Epithelial cell of esophagus (primary cell): Measurements from ENCODE around the gene MAP1B.

Experiments
- DNase-seq: peaks from one replicate; pipeline ENCODE4 v3.0.0; 2010; ENCODE audit warnings: low read depth
- H3K4me3 ChIP-seq: 2 replicates; pipeline ENCODE4 v1.5.1; 2011; ENCODE audit warnings: mild to moderate bottlenecking, low read length, control low read depth
- CTCF ChIP-seq: IDR thresholded peaks from 2 replicates; pipeline ENCODE4 v1.5.1; 2011; ENCODE audit warnings: low read depth, mild to moderate bottlenecking, low read length, control low read depth, inconsistent platforms; ENCODE audit not compliant: insufficient read depth; ENCODE audit errors: missing control alignments

Gene MAP1B

GRCh38 chr5:72067682-72068470 lies 39.4 kb upstream of the MAP1B start:
- peak; percentile 88 for DNase-seq
- TF ChIP-seq CTCF, result no peak
- H3K4me3 ChIP-seq, result no peak overlapping the region

DNA sequence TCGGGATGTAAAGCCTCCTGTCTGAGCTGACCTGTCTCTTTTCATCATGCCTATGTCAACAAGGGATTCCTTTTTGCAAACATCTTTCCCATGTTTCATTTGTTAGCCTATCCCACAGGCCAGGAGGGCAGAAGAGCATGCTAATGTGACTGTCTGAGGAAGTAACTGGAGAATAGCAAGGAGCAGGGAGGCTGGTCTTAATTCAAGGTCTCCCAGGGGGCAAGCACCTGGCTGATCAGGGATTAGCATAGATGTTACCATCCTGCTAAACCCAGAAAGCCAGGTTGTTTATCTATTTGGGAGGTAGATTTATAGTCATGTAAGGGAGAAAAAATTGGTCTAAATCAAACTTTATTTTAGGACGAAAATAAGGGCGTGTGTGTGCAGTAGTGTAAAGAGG lies 36.7 kb upstream of the MAP1B start:
- no peak for DNase-seq
- TF ChIP-seq CTCF, result no peak
- no peak overlapping the region for H3K4me3 ChIP-seq

DNA sequence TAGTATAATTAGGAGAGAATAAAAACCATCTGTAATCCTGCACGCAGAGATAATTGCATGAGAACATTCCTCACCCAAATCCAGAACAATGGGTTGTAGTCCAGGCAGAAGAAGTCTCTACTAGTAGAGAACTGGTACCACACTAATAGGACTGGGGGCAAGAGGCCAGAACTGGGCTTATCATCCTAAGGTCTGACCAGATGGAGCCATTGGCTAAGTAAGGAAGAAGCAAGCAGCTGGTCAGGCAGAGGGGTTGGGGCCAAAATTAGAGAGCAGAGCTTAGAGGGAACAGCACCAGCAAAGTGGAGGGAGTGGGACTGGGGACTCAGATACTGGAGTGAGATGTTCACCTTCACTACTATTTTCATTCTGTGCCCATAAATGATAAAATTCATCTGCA lies 35.4 kb upstream of the MAP1B start:
- no peak for TF ChIP-seq CTCF
- no peak for DNase-seq
- H3K4me3 ChIP-seq, result no peak overlapping the region

GRCh38 chr5:72074251-72074650 lies 33.0 kb upstream of the MAP1B start:
- TF ChIP-seq CTCF, result no peak
- H3K4me3 ChIP-seq, result no peak overlapping the region
- DNase-seq, result no peak

GRCh38 chr5:72075461-72075860 lies 31.8 kb upstream of the MAP1B start:
- no peak overlapping the region for H3K4me3 ChIP-seq
- DNase-seq, result no peak
- no peak for TF ChIP-seq CTCF

GRCh38 chr5:72076621-72077300 lies 30.5 kb upstream of the MAP1B start:
- no peak for DNase-seq
- no peak overlapping the region for H3K4me3 ChIP-seq
- TF ChIP-seq CTCF, result no peak

- TF ChIP-seq CTCF, result no peak
- no peak for DNase-seq
- no peak overlapping the region for H3K4me3 ChIP-seq
Measured at GRCh38 chr5:72077390-72077789, 29.9 kb upstream of the MAP1B start.
